ENCODE data around the gene OGDH. TPM values are rescaled to one million over a fixed set of nuclear protein-coding genes. Genes with fewer than 3 reads are reported as not detected.

OGDH gene
- total and polyA plus RNA-seq, 2 of the 4 experiments (the other 2 are of a cell fraction), result 47.4 to 56.5 TPM

DNA sequence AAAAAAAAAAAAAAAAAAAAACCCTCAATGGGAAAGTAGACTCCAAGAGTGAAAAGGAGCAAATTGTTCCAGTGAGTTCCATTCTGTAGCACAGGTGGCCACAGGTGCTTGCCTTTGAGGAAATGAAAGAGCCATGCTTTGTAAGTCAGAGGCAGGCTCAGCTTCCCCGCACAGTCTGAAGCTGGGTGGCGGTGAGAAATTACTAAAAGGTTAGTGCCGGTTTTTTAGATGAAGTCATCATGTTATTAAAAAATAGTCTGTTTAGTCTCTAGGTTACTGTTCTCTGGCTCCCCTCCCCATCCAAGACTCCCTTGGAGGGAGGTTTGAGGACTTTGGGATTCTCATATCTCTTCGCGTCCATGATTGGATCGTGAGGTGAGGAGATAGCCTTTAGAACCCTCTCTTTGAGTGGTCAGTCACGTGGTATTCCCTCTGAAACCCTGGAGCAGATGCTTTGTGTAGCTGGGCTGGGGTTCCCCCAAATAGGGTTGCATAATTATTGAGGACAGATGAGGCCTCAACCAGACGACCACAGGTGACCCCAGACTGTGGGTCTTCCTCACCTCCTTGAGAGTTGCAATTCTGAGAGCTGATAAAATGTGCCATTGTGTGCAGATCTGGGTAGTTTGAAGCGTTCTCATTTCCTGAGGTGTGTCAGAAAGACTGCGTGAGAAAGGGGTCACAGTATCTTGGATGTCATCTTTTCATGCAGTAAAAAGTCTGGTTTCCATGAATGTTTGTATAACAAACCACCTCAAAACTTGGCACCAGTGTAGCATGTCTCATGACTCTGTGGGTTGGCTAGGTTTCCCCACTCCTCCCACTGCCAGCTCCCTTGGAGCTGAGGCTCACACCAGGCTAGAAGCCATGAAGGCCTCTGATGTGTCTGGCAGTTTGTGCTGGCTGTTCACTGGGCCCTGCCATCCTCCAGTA, 27.1 kb downstream of the OGDH start:
- no peak overlapping the region for H2AFZ ChIP-seq (replicated peaks; ENCODE audit: low read length, poor library complexity)
- WGBS, 2 experiments (ENCODE audit: extremely low coverage in 2 of 2, insufficient read length in 1 of 2), result no CpG with 5 or more reads among the region's 10 CpGs
- no peaks in the 10 kb centered on the region for H3K9me3 ChIP-seq (ENCODE audit: control insufficient read depth, insufficient read depth, low read length)
- H3K23ac ChIP-seq (ENCODE audit: low read depth, low read length), result no peak overlapping the region
- peak; percentile 70 for ATAC-seq (ENCODE audit: low read depth)
- H4K8ac ChIP-seq (ENCODE audit: low read depth in 2 of 2, low read length in 2 of 2), result peak overlapping the region in 1 of 2 experiments; percentile 37; a peak in 1 of 4 replicates
- peak overlapping the region; percentile 69 for H3K4ac ChIP-seq (ENCODE audit: low read depth, low read length)
- peak overlapping the region; percentile 56 for H4K5ac ChIP-seq (ENCODE audit: low read depth, low read length)
- peaks cover 34% of the 10 kb centered on the region for H3K4me1 ChIP-seq (ENCODE audit: control insufficient read depth, insufficient read depth, low read length)
- dilution Hi-C loops (cut with HindIII; ENCODE audit: low sequenced_read_pairs, unreplicated experiment), result no loop called here
- H2BK5ac ChIP-seq (ENCODE audit: low read depth, low read length, poor library complexity, severe bottlenecking), result peak overlapping the region; percentile 25
- peak overlapping the region; percentile 32; the same call in 1 of the 3 replicates for H2BK15ac ChIP-seq (ENCODE audit: low read depth, low read length)
- H3K79me1 ChIP-seq (ENCODE audit: low read depth in 1 of 2, low read length in 2 of 2), result peaks cover 24 to 78% of the 10 kb centered on the region in 2 experiments; a peak in 3 of 4 replicates
- no peak overlapping the region for H3K9ac ChIP-seq (ENCODE audit: low read depth, low read length)
- no peak overlapping the region; the same call in 1 of the 2 replicates for H4K91ac ChIP-seq (ENCODE audit: insufficient read depth, low read depth, low read length)
- TF ChIP-seq ELK1 (IDR thresholded peaks at IDR 0.05; ENCODE audit: borderline replicate concordance, low read depth, low read length) (no peak), SMC3 (IDR thresholded peaks at IDR 0.05; ENCODE audit: low read depth, low read length) (no peak), MXI1 (IDR thresholded peaks at IDR 0.05; ENCODE audit: borderline replicate concordance, low read depth, low read length) (no peak), CTCF (conservative IDR thresholded peaks at IDR 0.05; ENCODE audit: low read depth, low read length) (no peak), MAFK (IDR thresholded peaks at IDR 0.05; ENCODE audit: low read depth, low read length) (no peak), RCOR1 (IDR thresholded peaks at IDR 0.05; ENCODE audit: insufficient replicate concordance, low read length) (no peak), POLR2A (IDR thresholded peaks at IDR 0.05; ENCODE audit: low read depth, low read length) (peak; percentile 59), FOS (IDR thresholded peaks at IDR 0.05; ENCODE audit: low read depth, low read length) (0 out of 2 replicates have a peak, but pooled peaks have one; percentile 9), NFE2L2 (IDR thresholded peaks at IDR 0.05; ENCODE audit: low read depth, low read length) (no peak), BHLHE40 (IDR thresholded peaks at IDR 0.05; ENCODE audit: low read depth, low read length) (peak; percentile 96), MAZ (IDR thresholded peaks at IDR 0.05; ENCODE audit: borderline replicate concordance, low read depth, low read length) (no peak), RAD21 (IDR thresholded peaks at IDR 0.05; ENCODE audit: low read length) (no peak; the same call in 1 of the 2 replicates), CEBPB (IDR thresholded peaks at IDR 0.05; ENCODE audit: low read depth, low read length) (peak; percentile 52; the same call in 1 of the 2 replicates)
- peak overlapping the region; percentile 4; the same call in 1 of the 2 replicates for H2BK20ac ChIP-seq (ENCODE audit: low read depth, low read length)
- peak overlapping the region; percentile 57; the same call in 1 of the 2 replicates for H3K27ac ChIP-seq (ENCODE audit: insufficient read depth, low read length)
- ChIA-PET CTCF (interaction anchor here (1.3 kb wide), 1 partner anchor 158 kb away, joined by 4 read pairs; no protein-coding TSS in a partner anchor), POLR2A (ENCODE audit: unreplicated experiment) (no interaction called here)
- no peak overlapping the region for H3K4me3 ChIP-seq (ENCODE audit: insufficient read depth, low read depth, low read length)
- peaks cover 41% of the 10 kb centered on the region for H3K9me1 ChIP-seq (ENCODE audit: insufficient read depth, low read length)
- H2AK9ac ChIP-seq (replicated peaks; ENCODE audit: low read depth, low read length, poor library complexity), result peak overlapping the region; percentile 42
- BruUV-seq (replicated peaks), result no TSS peak
- peak overlapping the region; percentile 9; the same call in 1 of the 2 replicates for H2BK120ac ChIP-seq (ENCODE audit: low read depth, low read length)
- peak; percentile 97 for DNase-seq
- H3K14ac ChIP-seq (replicated peaks; ENCODE audit: low read depth, low read length), result peak overlapping the region; percentile 57; the same call in 1 of the 2 replicates
- H4K20me1 ChIP-seq (ENCODE audit: insufficient read depth, low read length), result peaks cover 7% of the 10 kb centered on the region; the same call in 1 of the 2 replicates
- H3K27me3 ChIP-seq (ENCODE audit: control insufficient read depth, insufficient read depth, low read length), result no peaks in the 10 kb centered on the region
- in situ Hi-C loops (cut with MboI; ENCODE audit: low sequenced_read_pairs), result no loop called here
- intact Hi-C loops (cut with micrococcal nuclease), result no loop called here
- H2AK5ac ChIP-seq (ENCODE audit: low read depth, low read length), result peak overlapping the region; percentile 71; the same call in 1 of the 2 replicates
- H3K18ac ChIP-seq (ENCODE audit: low read depth, low read length), result peak overlapping the region; percentile 70
- peak overlapping the region; percentile 11; the same call in 1 of the 2 replicates for H3K4me2 ChIP-seq (ENCODE audit: low read depth, low read length)
- no peak overlapping the region for H3K56ac ChIP-seq (ENCODE audit: extremely low read depth, insufficient read depth, low read length)
- peaks cover 3% of the 10 kb centered on the region; the same call in 1 of the 2 replicates for H3K36me3 ChIP-seq (ENCODE audit: control insufficient read depth, insufficient read depth, low read length)

Data from IMR-90 (cell line).